DND-41 (cell line): ENCODE measurements around the gene HYAL1.

Experiments used
- ATAC-seq: fragments of 200-7000 bp; cut with Tn5 transposase; 3 replicates; pipeline ENCODE4 v1.9.1; 2021; ENCODE audit warnings: low read depth; ENCODE audit not compliant: insufficient read depth
- DNase-seq: peaks from one replicate; pipeline ENCODE4 v3.0.0-alpha.2; 2020
- H2AFZ ChIP-seq: 2 replicates; pipeline ENCODE4 v1.6.0; 2012; ENCODE audit warnings: low read depth, low read length
- H3K27ac ChIP-seq: 2 replicates; pipeline ENCODE4 v1.5.1; 2012; ENCODE audit warnings: low read length, inconsistent platforms
- H3K27me3 ChIP-seq: fragments of 200-600 bp; sonication (generic); 2 replicates; pipeline ENCODE4 v1.6.0; 2012; ENCODE audit warnings: low read length, mild to moderate bottlenecking, inconsistent platforms; ENCODE audit not compliant: insufficient read depth, poor library complexity
- H3K36me3 ChIP-seq: 2 replicates; pipeline ENCODE4 v1.5.1; 2012; ENCODE audit warnings: low read length, inconsistent platforms; ENCODE audit not compliant: insufficient read depth
- H3K4me1 ChIP-seq: 2 replicates; pipeline ENCODE4 v1.5.1; 2012; ENCODE audit warnings: mild to moderate bottlenecking, low read length; ENCODE audit not compliant: insufficient read depth
- H3K4me2 ChIP-seq: 2 replicates; pipeline ENCODE4 v1.6.0; 2012; ENCODE audit warnings: mild to moderate bottlenecking, moderate library complexity, low read length, inconsistent platforms; ENCODE audit not compliant: insufficient read depth
- H3K4me3 ChIP-seq, 2 experiments: fragments of 200-600 bp in 1 of 2; shearing (Covaris generic) in 1 of 2; 2 replicates each; pipeline ENCODE4 v1.5.1; 2012 to 2016; ENCODE audit warnings: inconsistent platforms in 2 of 2, low read length in 2 of 2, mild to moderate bottlenecking in 2 of 2, low read depth in 1 of 2, moderate library complexity in 1 of 2
- H3K79me2 ChIP-seq: 2 replicates; pipeline ENCODE4 v1.6.0; 2012; ENCODE audit warnings: low read length, inconsistent platforms; ENCODE audit not compliant: insufficient read depth
- H3K9ac ChIP-seq: 2 replicates; pipeline ENCODE4 v1.6.0; 2012; ENCODE audit warnings: low read depth, mild to moderate bottlenecking, inconsistent platforms, low read length, moderate library complexity
- H3K9me3 ChIP-seq: 2 replicates; pipeline ENCODE4 v1.5.1; 2012; ENCODE audit warnings: low read length, moderate library complexity, mild to moderate bottlenecking, inconsistent platforms; ENCODE audit not compliant: insufficient read depth, severe bottlenecking
- H4K20me1 ChIP-seq: 2 replicates; pipeline ENCODE4 v1.6.0; 2012; ENCODE audit warnings: low read length; ENCODE audit not compliant: insufficient read depth
- CTCF ChIP-seq: IDR thresholded peaks from 2 replicates; pipeline ENCODE4 v1.5.1; 2012; ENCODE audit warnings: borderline replicate concordance, low read length, moderate library complexity, mild to moderate bottlenecking; ENCODE audit not compliant: poor library complexity, severe bottlenecking; ENCODE audit errors: extremely low read depth
- EZH2 ChIP-seq: IDR thresholded peaks from 3 replicates; pipeline ENCODE4 v1.6.1; 2012; ENCODE audit warnings: borderline replicate concordance, low read depth, mild to moderate bottlenecking, moderate library complexity, low read length, inconsistent platforms; ENCODE audit not compliant: severe bottlenecking

Gene HYAL1

DNA sequence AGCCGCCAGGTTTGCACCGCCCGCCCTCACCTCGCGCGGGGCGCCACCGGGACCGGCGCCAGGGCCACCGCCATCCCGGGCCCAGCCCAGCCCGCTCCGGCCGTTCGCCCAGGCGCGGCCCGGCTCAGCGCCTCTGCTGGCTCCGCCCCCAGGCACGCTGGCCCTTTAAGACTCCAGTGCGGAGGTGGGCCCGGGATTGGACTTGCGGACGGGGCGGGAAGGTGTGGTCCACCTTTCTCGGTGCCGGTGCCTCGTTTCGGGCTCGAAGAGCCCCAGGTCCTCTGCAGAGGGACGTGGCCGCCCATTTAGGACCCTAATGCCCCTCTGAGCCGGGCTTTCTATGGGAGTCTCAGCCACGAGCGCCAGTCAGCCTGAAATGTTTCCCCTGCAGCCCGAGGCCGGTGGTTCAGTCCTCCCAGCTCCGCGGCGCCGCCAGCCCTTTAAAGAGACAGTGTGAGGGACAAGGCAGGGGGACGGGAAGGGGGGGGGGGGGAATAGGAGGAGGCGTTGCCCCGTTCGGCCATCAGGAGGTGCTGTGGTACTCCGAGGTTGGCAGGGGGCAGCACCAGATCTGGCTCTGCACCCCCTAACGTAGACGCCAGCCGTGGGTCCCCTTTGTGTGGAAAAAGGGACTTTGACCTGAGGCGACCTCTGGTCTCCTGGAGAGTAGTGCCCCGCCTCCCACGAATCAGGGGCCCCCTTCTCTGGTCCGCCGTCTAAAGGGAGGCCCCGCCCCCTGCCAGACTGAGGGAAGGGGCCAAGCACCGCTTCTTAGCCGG lies 18.2 kb upstream of the HYAL1 start:
- Histone ChIP-seq H3K4me3 (peak overlapping the region; percentile 44 to 74), H3K4me1 (peaks cover 51% of the 10 kb centered on the region), H3K36me3 (peaks cover 57% of the 10 kb centered on the region), H3K9me3 (no peaks in the 10 kb centered on the region), H2AFZ (peak overlapping the region; percentile 100), H4K20me1 (peaks cover 19% of the 10 kb centered on the region; the same call in 1 of the 2 replicates), H3K27ac (peak overlapping the region; percentile 100), H3K9ac (peak overlapping the region; percentile 62), H3K4me2 (peak overlapping the region; percentile 78), H3K79me2 (peaks cover 32% of the 10 kb centered on the region), H3K27me3 (no peaks in the 10 kb centered on the region)
- no peak for TF ChIP-seq EZH2
- TF ChIP-seq CTCF = peak; percentile 61
- ATAC-seq = peak; percentile 85
- DNase-seq = peak; percentile 89

DNA sequence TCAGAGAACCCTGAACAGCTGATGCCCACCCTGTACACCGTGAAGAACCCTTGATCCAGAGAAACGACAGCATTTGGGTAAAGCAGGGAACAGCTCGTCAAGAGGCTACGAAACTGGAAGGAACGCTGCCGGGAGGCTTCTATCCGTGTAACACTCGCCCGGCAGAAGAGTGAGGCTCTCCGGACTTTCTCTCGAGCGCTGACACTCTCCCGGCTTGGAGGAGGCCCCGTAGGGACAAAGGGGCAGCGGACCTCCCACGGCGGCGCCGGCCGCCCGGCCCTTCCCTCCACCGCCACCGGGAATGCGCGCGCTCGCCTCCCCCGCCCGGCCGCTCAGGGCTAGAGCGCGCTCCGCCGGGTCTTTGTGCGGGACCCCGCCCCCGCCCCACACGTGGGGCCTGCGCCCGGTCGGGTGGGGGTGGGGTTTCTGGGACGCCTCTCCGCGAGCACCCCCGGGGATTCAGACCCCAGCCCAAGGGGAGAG lies 17.5 kb upstream of the HYAL1 start:
- Histone ChIP-seq H3K4me3 (peak overlapping the region; percentile 44 to 74), H3K4me1 (peaks cover 45% of the 10 kb centered on the region), H3K9ac (peak overlapping the region; percentile 62), H3K9me3 (no peaks in the 10 kb centered on the region), H3K27ac (peak overlapping the region; percentile 100), H3K4me2 (peak overlapping the region; percentile 78), H2AFZ (peak overlapping the region; percentile 100), H3K27me3 (no peaks in the 10 kb centered on the region), H4K20me1 (peaks cover 19% of the 10 kb centered on the region; the same call in 1 of the 2 replicates), H3K36me3 (peaks cover 56% of the 10 kb centered on the region), H3K79me2 (peaks cover 25% of the 10 kb centered on the region)
- no peak for TF ChIP-seq CTCF
- TF ChIP-seq EZH2 = no peak
- peak; percentile 69 for ATAC-seq
- peak; percentile 80 for DNase-seq

GRCh38 chr3:50319894-50320625 lies 16.7 kb upstream of the HYAL1 start:
- no peak for TF ChIP-seq CTCF
- H4K20me1 ChIP-seq = peaks cover 19% of the 10 kb centered on the region; the same call in 1 of the 2 replicates
- peaks cover 52% of the 10 kb centered on the region for H3K36me3 ChIP-seq
- peak overlapping the region; percentile 78 for H3K4me2 ChIP-seq
- peak overlapping the region; percentile 100 for H2AFZ ChIP-seq
- H3K4me1 ChIP-seq = peaks cover 42% of the 10 kb centered on the region
- ATAC-seq (no peak), DNase-seq (no peak)
- no peaks in the 10 kb centered on the region for H3K9me3 ChIP-seq
- no peaks in the 10 kb centered on the region for H3K27me3 ChIP-seq
- H3K4me3 ChIP-seq = peak overlapping the region; percentile 44 to 74; a peak in 3 of 4 replicates
- H3K9ac ChIP-seq = peak overlapping the region; percentile 62
- peak overlapping the region; percentile 100 for H3K27ac ChIP-seq
- H3K79me2 ChIP-seq = peaks cover 24% of the 10 kb centered on the region
